NCI-H1105 (cell line): ENCODE measurements around the gene MGAT3.

Experiments
- DNase-seq: peaks from one replicate; lab custom pipeline; 2025; lab: John Stamatoyannopoulos, UW

Gene MGAT3

GRCh38 chr22:39450258-39450955 lies 6.4 kb upstream of the MGAT3 start:
- DNase-seq = no peak

GRCh38 chr22:39452740-39453040 lies 4.1 kb upstream of the MGAT3 start:
- DNase-seq = no peak

- DNase-seq = no peak
These were observed 2.9 kb upstream of the MGAT3 start for GRCh38 chr22:39453765-39454378.

- no peak for DNase-seq
These were observed 2.4 kb upstream of the MGAT3 start for GRCh38 chr22:39454385-39454871.

- no peak for DNase-seq
These were observed 365 bp downstream of the MGAT3 start for GRCh38 chr22:39457198-39457555.

- no peak for DNase-seq
These were observed 988 bp downstream of the MGAT3 start for GRCh38 chr22:39457556-39458443.

- no peak for DNase-seq
These were observed 1.8 kb downstream of the MGAT3 start for GRCh38 chr22:39458444-39459083.

GRCh38 chr22:39459681-39460080 lies 2.9 kb downstream of the MGAT3 start:
- no peak for DNase-seq

GRCh38 chr22:39462443-39463221 lies 5.8 kb downstream of the MGAT3 start:
- DNase-seq = no peak

- no peak for DNase-seq
These were observed 6.5 kb downstream of the MGAT3 start for GRCh38 chr22:39463277-39463676.

- DNase-seq = no peak
These were observed 7.1 kb downstream of the MGAT3 start for GRCh38 chr22:39463931-39464390.

GRCh38 chr22:39466228-39467006 lies 9.6 kb downstream of the MGAT3 start:
- DNase-seq = no peak

GRCh38 chr22:39467390-39467895 lies 10.6 kb downstream of the MGAT3 start:
- no peak for DNase-seq

GRCh38 chr22:39468487-39469325 lies 11.9 kb downstream of the MGAT3 start:
- no peak for DNase-seq

- DNase-seq = no peak
These were observed 12.5 kb downstream of the MGAT3 start for GRCh38 chr22:39469326-39469680.

GRCh38 chr22:39469681-39470450 lies 13.1 kb downstream of the MGAT3 start:
- no peak for DNase-seq

- DNase-seq = no peak
These were observed 13.9 kb downstream of the MGAT3 start for GRCh38 chr22:39470451-39471291.
